GM21360 (cell line): Measurements from ENCODE around the gene HSPG2.

Experiments
- ATAC-seq: cut with Tn5 transposase; IDR thresholded peaks from one replicate; pipeline ENCODE4 v1.9.1; 2021; ENCODE audit warnings: mild to moderate bottlenecking, moderate library complexity; ENCODE audit not compliant: unreplicated experiment

Gene HSPG2

GRCh38 chr1:21867451-21867996, 69.6 kb downstream of the HSPG2 start:
- no peak for ATAC-seq

- ATAC-seq = no peak
These were observed 70.4 kb downstream of the HSPG2 start for GRCh38 chr1:21866707-21867043.

- ATAC-seq = peak; percentile 58
These were observed 71.0 kb downstream of the HSPG2 start for GRCh38 chr1:21865943-21866706.

- ATAC-seq = no peak
These were observed 71.5 kb downstream of the HSPG2 start for GRCh38 chr1:21865609-21865942.

GRCh38 chr1:21864730-21865129, 72.4 kb downstream of the HSPG2 start:
- no peak for ATAC-seq

- ATAC-seq = no peak
These were observed 73.1 kb downstream of the HSPG2 start for GRCh38 chr1:21863981-21864380.

GRCh38 chr1:21861602-21862429, 75.3 kb downstream of the HSPG2 start:
- ATAC-seq = no peak

- no peak for ATAC-seq
These were observed 76.1 kb downstream of the HSPG2 start for GRCh38 chr1:21860971-21861370.

GRCh38 chr1:21859669-21860179, 77.4 kb downstream of the HSPG2 start:
- ATAC-seq = no peak

GRCh38 chr1:21857840-21858670, 79.1 kb downstream of the HSPG2 start:
- ATAC-seq = no peak

- no peak for ATAC-seq
These were observed 79.8 kb downstream of the HSPG2 start for GRCh38 chr1:21857142-21857839.

GRCh38 chr1:21855257-21856096, 81.6 kb downstream of the HSPG2 start:
- ATAC-seq = no peak

GRCh38 chr1:21854751-21855131, 82.4 kb downstream of the HSPG2 start:
- ATAC-seq = no peak

GRCh38 chr1:21854090-21854750, 82.9 kb downstream of the HSPG2 start:
- ATAC-seq = no peak

- no peak for ATAC-seq
These were observed 84.0 kb downstream of the HSPG2 start for GRCh38 chr1:21853131-21853427.

- peak; percentile 59 for ATAC-seq
These were observed 84.6 kb downstream of the HSPG2 start for GRCh38 chr1:21852282-21853130.

- no peak for ATAC-seq
These were observed 85.5 kb downstream of the HSPG2 start for GRCh38 chr1:21851430-21852250.
